C4-2B (cell line): ENCODE measurements around the gene TMC3.

Experiments
- ZFX ChIP-seq: fragments of 450-650 bp; IDR thresholded peaks from 2 replicates; pipeline ENCODE4 v1.6.1; 2017
- TF ChIP-seq, protein P1 (sequence below): fragments of 450-650 bp; conservative IDR thresholded peaks from 2 replicates; pipeline ENCODE4 v1.5.1; 2017; ENCODE audit warnings: mild to moderate bottlenecking

DNA sequence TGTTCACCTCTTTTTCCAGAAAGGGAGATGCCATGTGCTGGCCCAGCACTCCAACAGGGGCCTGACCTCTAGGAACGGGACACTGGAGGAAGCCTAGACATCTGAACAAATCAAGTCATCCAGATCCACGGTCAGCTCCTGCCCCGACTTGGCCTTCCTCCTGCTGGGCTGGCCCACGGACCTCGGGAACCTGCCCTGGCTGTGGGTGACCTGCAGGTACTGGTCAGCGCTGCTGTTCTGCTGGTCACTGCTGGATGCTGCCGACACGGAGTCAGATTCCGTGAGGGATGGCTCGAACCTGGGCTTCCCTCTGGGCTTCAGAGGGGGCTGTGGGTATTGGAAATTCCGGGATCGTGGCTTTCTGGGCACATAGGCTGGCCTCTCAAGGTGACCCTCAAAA lies 41.7 kb downstream of the TMC3 start:
- TF ChIP-seq, protein P1, sequence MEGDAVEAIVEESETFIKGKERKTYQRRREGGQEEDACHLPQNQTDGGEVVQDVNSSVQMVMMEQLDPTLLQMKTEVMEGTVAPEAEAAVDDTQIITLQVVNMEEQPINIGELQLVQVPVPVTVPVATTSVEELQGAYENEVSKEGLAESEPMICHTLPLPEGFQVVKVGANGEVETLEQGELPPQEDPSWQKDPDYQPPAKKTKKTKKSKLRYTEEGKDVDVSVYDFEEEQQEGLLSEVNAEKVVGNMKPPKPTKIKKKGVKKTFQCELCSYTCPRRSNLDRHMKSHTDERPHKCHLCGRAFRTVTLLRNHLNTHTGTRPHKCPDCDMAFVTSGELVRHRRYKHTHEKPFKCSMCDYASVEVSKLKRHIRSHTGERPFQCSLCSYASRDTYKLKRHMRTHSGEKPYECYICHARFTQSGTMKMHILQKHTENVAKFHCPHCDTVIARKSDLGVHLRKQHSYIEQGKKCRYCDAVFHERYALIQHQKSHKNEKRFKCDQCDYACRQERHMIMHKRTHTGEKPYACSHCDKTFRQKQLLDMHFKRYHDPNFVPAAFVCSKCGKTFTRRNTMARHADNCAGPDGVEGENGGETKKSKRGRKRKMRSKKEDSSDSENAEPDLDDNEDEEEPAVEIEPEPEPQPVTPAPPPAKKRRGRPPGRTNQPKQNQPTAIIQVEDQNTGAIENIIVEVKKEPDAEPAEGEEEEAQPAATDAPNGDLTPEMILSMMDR = no peak
- no peak for TF ChIP-seq ZFX
